Activated CD8-positive, alpha-beta memory T cell treated with anti-CD3 and anti-CD28 coated beads for 1 hour (primary cell): Measurements from ENCODE around the gene L2HGDH.

Experiments used
- DNase-seq, 2 donors: peaks; one replicate each; pipeline ENCODE4 v3.0.0-alpha.2; 2020; ENCODE audit warnings: low read depth in 1 of 2; ENCODE audit errors: extremely low read depth in 1 of 2

The L2HGDH gene

DNA sequence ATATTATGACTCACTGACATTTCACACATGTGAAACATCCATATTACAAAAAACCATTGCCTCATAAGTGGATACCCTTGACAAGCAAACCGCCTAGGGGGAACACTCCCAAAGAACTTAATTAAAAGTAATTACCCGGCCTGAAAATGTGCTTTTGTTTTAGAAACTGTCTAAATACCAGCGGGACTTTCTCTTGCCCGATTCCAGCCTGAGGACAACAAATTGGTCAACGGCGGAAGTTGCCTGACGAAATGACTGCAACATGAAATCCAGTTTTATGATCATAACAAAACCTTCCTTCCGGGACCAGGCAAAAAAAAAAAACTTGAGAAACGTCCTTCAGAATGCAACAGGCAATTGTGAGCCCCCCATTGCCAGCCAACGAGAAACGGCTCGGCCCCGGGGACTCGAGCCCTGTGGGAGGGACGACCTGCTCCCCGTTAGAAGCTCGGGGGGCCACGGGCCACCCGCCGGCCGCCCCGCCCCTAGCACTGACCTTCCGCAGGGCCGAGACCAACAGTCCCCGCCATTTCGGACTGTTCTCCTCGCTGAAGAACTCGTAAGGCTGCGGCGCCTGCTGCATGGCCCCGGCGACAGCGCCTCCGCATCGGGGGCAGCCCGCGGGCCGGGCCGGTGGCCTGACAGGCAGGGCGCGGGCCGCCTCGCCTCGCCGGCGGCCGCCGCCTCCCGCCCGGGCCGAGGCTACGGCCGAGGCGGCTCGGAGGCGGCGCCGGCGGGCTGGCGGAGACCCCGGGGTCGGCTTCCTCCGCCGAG, 81.1 kb downstream of the L2HGDH start:
- no peak for DNase-seq

DNA sequence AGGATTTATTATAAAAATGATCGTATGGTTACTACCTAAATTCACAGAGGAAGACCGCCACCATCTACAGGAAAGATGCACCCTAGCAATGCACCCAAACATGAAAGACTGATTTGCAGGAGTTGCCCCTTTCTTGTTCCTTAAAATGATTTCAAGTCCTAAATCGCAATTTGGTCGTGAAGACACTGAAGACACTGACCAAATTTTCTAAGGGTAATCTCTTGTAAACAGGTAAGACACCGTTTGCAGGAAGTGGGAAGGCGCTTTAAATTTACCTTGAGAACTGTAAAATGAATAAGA, 81.7 kb downstream of the L2HGDH start:
- DNase-seq = no peak

DNA sequence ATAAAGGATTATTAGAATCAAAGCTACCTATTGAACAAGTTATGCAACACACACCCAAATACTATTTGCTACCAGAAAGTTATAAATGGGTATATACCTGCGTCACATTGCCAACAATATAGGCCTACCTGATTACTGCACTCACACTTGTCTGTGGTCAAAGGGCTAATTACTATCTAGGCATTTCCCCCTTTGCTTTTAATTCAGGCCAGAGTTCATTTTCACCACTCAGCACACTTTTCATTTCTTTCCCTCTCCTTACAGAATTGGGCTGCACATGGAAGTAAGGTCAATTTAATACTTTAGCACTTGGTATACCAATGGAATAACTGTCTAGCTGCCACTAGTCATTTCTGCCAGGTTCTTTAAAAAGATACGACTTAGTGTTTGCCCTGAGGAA, 82.3 kb downstream of the L2HGDH start:
- no peak for DNase-seq

- DNase-seq = no peak
Observed at GRCh38 chr14:50228313-50228712, 83.7 kb downstream of the L2HGDH start.

DNA sequence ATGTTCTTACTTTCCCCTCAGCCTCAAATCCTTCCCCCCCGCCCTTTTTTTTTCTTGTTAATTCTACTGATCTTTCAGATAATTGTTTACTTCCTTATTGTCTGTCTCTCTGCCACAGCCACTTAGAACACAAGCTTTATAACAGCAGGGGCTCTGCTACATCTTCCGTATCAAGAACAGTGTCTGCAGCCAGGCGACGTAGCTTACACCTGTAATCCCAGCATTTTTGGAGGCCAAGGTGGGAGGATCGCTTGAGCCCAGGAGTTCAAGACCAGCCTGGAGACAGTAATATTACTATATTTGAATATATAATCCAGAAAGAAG, 86.1 kb downstream of the L2HGDH start:
- DNase-seq = no peak

GRCh38 chr14:50225067-50225973, 86.7 kb downstream of the L2HGDH start:
- DNase-seq = no peak

DNA sequence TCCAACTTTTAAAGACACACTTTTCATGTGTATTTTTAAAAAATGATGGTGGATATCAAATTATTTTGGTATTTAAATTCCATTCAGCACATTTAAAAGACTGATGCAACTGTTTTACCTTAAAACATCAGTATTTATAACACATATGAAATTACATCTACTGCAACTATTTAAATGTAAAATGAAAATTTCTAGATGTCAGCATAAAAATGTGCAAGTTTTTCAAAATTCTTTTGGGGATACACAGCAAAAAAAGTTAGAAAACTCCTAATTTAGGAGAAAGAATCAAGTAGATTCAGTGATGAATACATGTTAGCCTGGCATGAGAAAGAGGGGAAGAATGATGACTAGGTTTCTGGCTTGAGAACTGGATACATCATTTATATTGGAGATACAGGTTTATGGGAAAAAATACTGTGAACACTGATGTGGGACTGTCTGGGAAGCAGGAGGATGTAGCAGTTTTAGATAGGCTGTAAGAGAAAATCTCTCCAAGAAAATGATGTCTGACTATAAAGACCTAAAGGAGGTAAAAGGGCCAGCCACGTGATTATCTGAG, 89.9 kb downstream of the L2HGDH start:
- DNase-seq = no peak

DNA sequence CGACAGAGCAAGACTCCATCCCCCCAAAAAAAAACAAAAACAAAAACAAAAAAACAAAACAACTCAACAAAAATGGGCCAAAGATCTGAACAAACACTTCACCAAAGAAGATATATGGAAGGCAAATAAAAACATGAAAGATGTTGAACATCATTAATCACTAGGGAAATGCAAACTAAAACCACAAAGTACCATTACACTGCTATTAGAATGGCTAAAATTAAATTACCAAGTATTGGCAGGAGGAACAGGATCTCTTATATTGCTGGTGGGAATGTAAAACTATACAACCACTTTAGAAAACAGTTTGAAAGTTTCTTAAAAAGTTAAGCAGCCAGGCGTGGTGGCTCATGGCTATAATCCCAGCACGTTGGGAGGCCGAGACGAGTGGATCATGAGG, 93.5 kb downstream of the L2HGDH start:
- DNase-seq = no peak

- DNase-seq = no peak
Observed at GRCh38 chr14:50215416-50215815, 96.6 kb downstream of the L2HGDH start.

DNA sequence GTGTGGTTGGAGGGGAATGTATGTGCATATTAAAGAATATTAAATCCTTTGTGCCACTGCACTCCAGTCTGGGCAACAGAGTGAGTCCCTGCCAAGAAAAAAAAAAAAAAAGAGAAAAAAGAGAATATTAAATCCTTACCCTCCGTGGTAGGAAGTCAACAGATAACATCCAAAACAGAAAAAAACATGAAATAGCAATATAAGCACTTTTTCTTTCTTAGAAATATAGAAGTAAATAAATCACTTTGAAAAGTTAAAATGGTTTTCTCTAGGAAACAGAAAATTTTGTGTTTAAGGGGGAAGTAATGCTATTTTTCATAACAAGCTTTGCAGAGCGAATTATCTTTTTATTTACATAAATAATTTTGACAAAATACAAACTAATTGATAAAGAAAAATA, 98.2 kb downstream of the L2HGDH start:
- DNase-seq = no peak

- DNase-seq = no peak
Observed at GRCh38 chr14:50212726-50213125, 99.3 kb downstream of the L2HGDH start.

- DNase-seq = no peak
Observed at GRCh38 chr14:50210074-50210473, 102.0 kb downstream of the L2HGDH start.

GRCh38 chr14:50198499-50198898, 113.5 kb downstream of the L2HGDH start:
- no peak for DNase-seq

DNA sequence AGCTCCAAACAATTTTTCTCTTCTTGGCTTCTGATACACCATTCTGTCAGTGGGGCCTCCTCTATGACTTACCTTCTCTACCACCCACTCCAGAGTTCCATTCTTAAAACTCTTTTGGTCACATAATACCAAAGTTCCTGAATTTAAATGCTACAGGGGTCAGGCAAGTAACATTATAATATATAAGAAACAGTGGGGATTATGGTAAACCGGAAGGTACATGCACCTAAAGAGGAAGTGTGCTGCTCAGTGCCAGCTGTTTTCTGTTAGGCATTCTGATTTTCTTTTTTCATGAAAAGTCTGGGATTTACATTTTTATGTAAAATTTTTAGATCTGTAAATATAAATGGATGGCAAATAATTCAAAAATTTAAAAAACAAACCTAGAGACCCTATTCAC, 120.5 kb downstream of the L2HGDH start:
- DNase-seq = no peak
